Raji (cell line): ENCODE data around the gene IGF2BP3.
A peak's percentile ranks its signal among the peaks of the same experiment; 100 is the strongest.

Experiments used
- POLR2A ChIP-seq: IDR thresholded peaks from 2 replicates; pipeline ENCODE4 v1.6.1; 2011; ENCODE audit warnings: low read depth, low read length, control low read depth; ENCODE audit not compliant: insufficient read depth

The IGF2BP3 gene

DNA sequence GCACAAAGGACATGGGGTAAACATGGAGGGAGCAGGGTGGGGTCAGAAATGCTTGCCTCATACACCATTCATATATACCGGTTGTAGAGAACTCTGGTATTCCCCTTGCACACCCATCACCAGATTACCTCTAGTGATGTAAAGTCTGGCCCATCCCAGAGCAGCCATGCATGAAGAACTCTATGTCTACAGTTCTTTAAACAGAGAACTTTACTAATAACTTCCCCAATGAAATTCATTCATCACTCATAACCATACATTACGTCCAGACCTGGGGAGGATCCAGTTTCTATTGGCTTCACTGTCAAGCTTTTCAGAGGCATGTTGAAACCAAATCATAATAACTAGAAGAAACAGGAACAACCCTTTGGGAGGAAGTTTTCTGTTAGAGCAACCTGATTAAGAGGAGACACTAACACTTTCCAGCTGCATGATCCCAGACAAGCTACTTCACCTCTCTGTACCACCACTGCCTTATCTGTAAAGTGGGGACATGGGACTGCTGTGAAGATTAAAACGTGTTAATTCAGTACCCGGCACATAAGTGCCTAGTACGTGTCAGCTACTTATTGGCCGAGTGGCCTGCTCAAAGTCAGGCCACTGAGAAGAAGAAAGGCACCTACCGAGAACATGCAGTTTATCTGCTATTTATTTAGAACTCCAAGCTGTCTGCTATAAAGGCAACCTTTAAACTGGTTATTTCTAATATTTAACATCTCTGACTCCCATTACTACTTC lies 59.7 kb downstream of the IGF2BP3 start:
- TF ChIP-seq POLR2A: 0 out of 2 replicates have a peak, but pooled peaks have one; percentile 16

DNA sequence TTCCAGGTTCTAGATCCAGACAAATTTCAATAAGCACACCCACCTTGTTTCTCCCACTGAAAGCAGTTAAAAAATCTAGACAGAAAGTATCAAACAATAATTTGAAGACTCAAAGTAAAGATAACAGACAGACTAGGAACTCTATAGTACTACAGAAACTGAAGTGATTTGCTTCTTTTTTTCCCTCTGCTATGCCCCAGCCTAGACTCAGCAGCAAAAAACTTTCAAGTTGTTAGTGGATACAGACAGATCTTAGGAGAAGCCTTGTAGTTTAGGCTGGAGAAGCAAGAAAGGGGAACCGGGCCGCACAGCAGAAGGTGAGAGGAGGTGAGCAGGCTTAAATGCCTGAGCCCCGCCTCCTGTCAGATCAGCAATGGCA lies 65.1 kb downstream of the IGF2BP3 start:
- no peak for TF ChIP-seq POLR2A

- TF ChIP-seq POLR2A: no peak
Measured at GRCh38 chr7:23404546-23405239, 65.6 kb downstream of the IGF2BP3 start.

DNA sequence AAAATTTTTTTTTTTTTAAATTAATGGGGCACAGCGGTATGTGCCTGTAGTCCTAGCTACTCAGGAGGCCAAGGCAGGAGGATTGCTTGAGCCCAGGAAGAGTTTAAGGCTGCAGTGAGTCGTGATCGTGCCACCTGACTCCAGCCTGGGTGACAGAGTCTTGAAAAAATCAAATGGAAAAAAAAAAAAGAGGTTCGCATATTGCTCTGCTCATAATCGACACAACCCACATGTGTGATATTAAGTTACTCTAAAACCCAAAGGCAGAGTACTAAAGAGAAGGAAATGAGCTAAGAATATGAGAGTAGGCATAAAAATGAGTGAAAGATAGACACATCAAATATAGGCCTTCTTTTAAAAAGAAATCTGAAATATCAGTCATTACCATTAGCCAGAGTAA lies 66.3 kb downstream of the IGF2BP3 start:
- no peak for TF ChIP-seq POLR2A

DNA sequence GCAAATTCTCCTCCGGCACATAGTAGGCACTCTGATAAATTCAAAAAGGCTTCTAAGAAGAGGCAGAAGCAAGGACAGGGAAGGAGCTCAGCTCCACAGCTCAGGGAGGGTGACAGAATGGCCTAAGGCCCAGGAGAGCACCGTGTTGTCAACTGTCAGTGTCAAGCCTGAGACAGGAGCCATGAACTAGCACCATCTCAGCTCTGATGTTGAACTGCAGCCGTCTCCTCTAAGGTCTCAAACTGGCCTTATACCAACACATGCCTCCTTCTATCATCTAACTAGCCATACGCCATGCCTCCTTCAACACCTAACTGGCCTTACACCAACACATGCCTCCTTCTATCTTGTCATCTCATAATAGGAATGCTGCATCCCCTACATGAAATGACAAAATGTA lies 73.0 kb downstream of the IGF2BP3 start:
- TF ChIP-seq POLR2A: no peak

GRCh38 chr7:23396222-23397015 lies 73.9 kb downstream of the IGF2BP3 start:
- TF ChIP-seq POLR2A: no peak

- TF ChIP-seq POLR2A: no peak
Measured at GRCh38 chr7:23394488-23395171, 75.7 kb downstream of the IGF2BP3 start.

GRCh38 chr7:23393636-23394035 lies 76.7 kb downstream of the IGF2BP3 start:
- TF ChIP-seq POLR2A: no peak

- TF ChIP-seq POLR2A: no peak
Measured at GRCh38 chr7:23389701-23390100, 80.6 kb downstream of the IGF2BP3 start.

- TF ChIP-seq POLR2A: no peak
Measured at GRCh38 chr7:23387583-23387982, 82.7 kb downstream of the IGF2BP3 start.

- TF ChIP-seq POLR2A: no peak
Measured at GRCh38 chr7:23385140-23385539, 85.2 kb downstream of the IGF2BP3 start.

DNA sequence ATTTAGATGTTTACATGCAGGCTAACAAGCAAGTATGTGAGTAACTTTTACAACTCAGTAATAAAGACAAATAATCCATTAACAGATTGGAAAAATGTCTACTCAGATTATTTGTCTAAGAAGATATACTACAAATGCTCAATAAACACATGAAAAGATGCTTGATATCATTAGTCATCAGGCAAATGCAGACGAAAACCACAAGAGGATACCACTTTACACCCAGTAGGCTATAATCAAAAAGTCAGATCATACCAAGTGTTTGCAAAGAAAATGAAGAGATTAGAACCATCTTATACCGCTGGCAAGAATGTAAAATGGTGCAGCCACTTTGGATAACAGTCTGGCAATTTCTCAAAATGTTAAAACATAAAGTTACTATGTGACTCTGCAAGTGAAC lies 87.1 kb downstream of the IGF2BP3 start:
- TF ChIP-seq POLR2A: no peak

DNA sequence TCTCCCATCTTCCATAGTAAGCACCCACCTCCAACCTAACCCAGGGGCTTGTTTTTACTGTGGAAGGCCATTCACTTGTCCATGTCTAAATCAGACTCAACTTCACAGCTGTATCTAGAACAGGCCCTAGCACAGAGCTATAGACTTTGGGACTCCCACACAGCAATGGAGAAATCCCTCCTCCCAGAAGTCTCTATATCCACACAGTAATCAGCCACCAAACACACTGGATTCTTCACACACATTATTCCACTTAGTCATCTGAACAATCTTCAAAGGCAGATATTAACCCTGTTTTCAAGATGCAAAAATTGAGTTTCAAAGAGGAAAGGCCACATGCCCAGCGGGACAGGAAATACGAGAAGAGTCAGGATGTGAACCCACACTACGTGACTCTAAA lies 89.3 kb downstream of the IGF2BP3 start:
- TF ChIP-seq POLR2A: no peak

DNA sequence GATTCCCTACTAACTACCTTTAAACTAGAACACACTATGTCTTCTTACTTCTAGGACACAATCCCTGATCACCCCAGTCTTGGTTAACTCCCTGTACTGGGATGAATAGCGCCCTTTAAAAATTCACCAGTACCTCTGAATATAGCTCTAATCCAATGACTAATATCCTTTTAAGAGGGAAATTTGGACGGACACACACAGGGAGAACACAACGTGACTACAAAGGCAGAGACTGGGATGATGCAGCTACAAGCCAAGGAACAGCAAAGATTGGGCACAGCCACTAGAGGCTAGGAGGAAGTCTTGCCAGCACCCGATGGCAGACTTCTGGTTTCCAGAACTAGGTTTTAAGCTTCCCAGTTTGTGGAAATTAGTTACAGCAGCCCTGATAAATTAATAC lies 89.7 kb downstream of the IGF2BP3 start:
- TF ChIP-seq POLR2A: no peak

GRCh38 chr7:23378996-23379395 lies 91.3 kb downstream of the IGF2BP3 start:
- TF ChIP-seq POLR2A: no peak
